SJSA1 (cell line): ENCODE results near the gene ABI3BP. TPM values are rescaled to one million over a fixed set of nuclear protein-coding genes. Genes with fewer than 3 reads are reported as not detected.

Experiments used
- DNase-seq, 2 experiments: peaks; one replicate each; pipeline ENCODE4 v3.0.0-alpha.2; 2015 to 2020; ENCODE audit warnings: low spot score in 2 of 2, low read depth in 1 of 2
- H3K27ac ChIP-seq: fragments of 250-450 bp; sonication (Bioruptor Pico); 2 replicates; pipeline ENCODE4 v1.5.1; 2020; ENCODE audit warnings: mild to moderate bottlenecking, moderate library complexity
- H3K27me3 ChIP-seq: fragments of 250-450 bp; sonication (Bioruptor Pico); replicated peaks from 2 replicates; pipeline ENCODE4 v1.5.1; 2020; ENCODE audit warnings: mild to moderate bottlenecking, moderate library complexity
- H3K36me3 ChIP-seq: fragments of 250-450 bp; sonication (Bioruptor Pico); 2 replicates; pipeline ENCODE4 v1.5.1; 2020; ENCODE audit warnings: mild to moderate bottlenecking
- H3K4me1 ChIP-seq: fragments of 250-450 bp; sonication (Bioruptor Pico); replicated peaks from 2 replicates; pipeline ENCODE4 v1.6.1; 2021; ENCODE audit warnings: mild to moderate bottlenecking
- H3K4me3 ChIP-seq: fragments of 250-450 bp; sonication (Bioruptor Pico); 2 replicates; pipeline ENCODE4 v1.5.1; 2020; ENCODE audit warnings: mild to moderate bottlenecking
- H3K9me3 ChIP-seq: fragments of 250-450 bp; sonication (Bioruptor Pico); replicated peaks from 2 replicates; pipeline ENCODE4 v1.5.1; 2020; ENCODE audit warnings: mild to moderate bottlenecking
- total RNA-seq: library from RNA; depleted of rRNA; stranded (reverse); fragments of >200 nt; shearing (Covaris generic); gene quantifications from 2 replicates; pipeline ENCODE4 v1.2.3, GENCODE V29; 2014

The ABI3BP gene
- total RNA-seq, 1 experiment from 2014 or later = 0.05 TPM

GRCh38 chr3:100912571-100912970 lies 80.7 kb downstream of the ABI3BP start:
- no peaks in the 10 kb centered on the region for H3K36me3 ChIP-seq
- H3K9me3 ChIP-seq = no peaks in the 10 kb centered on the region
- no peak for DNase-seq
- H3K27me3 ChIP-seq = no peaks in the 10 kb centered on the region
- H3K4me1 ChIP-seq = no peaks in the 10 kb centered on the region
- no peak overlapping the region for H3K4me3 ChIP-seq
- H3K27ac ChIP-seq = no peak overlapping the region

- Histone ChIP-seq H3K27me3 (no peaks in the 10 kb centered on the region), H3K4me1 (no peaks in the 10 kb centered on the region), H3K4me3 (no peak overlapping the region), H3K36me3 (no peaks in the 10 kb centered on the region), H3K27ac (no peak overlapping the region), H3K9me3 (no peaks in the 10 kb centered on the region)
- no peak for DNase-seq
These were observed 81.3 kb downstream of the ABI3BP start for GRCh38 chr3:100911956-100912355.

GRCh38 chr3:100910986-100911385 lies 82.2 kb downstream of the ABI3BP start:
- H3K9me3 ChIP-seq = no peaks in the 10 kb centered on the region
- no peaks in the 10 kb centered on the region for H3K36me3 ChIP-seq
- H3K4me3 ChIP-seq = no peak overlapping the region
- DNase-seq = no peak
- no peaks in the 10 kb centered on the region for H3K4me1 ChIP-seq
- no peak overlapping the region for H3K27ac ChIP-seq
- H3K27me3 ChIP-seq = no peaks in the 10 kb centered on the region

- Histone ChIP-seq H3K4me1 (no peaks in the 10 kb centered on the region), H3K27me3 (no peaks in the 10 kb centered on the region), H3K27ac (no peak overlapping the region), H3K9me3 (no peaks in the 10 kb centered on the region), H3K4me3 (no peak overlapping the region), H3K36me3 (no peaks in the 10 kb centered on the region)
- no peak for DNase-seq
These were observed 90.6 kb downstream of the ABI3BP start for GRCh38 chr3:100902572-100902971.

- no peaks in the 10 kb centered on the region for H3K36me3 ChIP-seq
- DNase-seq = no peak
- H3K27ac ChIP-seq = no peak overlapping the region
- no peaks in the 10 kb centered on the region for H3K9me3 ChIP-seq
- no peak overlapping the region for H3K4me3 ChIP-seq
- H3K27me3 ChIP-seq = no peaks in the 10 kb centered on the region
- no peaks in the 10 kb centered on the region for H3K4me1 ChIP-seq
These were observed 92.4 kb downstream of the ABI3BP start for GRCh38 chr3:100900671-100901335.

GRCh38 chr3:100899440-100900091 lies 93.7 kb downstream of the ABI3BP start:
- H3K36me3 ChIP-seq = no peaks in the 10 kb centered on the region
- H3K4me3 ChIP-seq = no peak overlapping the region
- no peaks in the 10 kb centered on the region for H3K4me1 ChIP-seq
- H3K27ac ChIP-seq = no peak overlapping the region
- no peaks in the 10 kb centered on the region for H3K27me3 ChIP-seq
- no peaks in the 10 kb centered on the region for H3K9me3 ChIP-seq
- no peak for DNase-seq

GRCh38 chr3:100898681-100899080 lies 94.5 kb downstream of the ABI3BP start:
- no peak overlapping the region for H3K4me3 ChIP-seq
- no peaks in the 10 kb centered on the region for H3K27me3 ChIP-seq
- no peak for DNase-seq
- no peaks in the 10 kb centered on the region for H3K9me3 ChIP-seq
- no peaks in the 10 kb centered on the region for H3K36me3 ChIP-seq
- H3K4me1 ChIP-seq = no peaks in the 10 kb centered on the region
- no peak overlapping the region for H3K27ac ChIP-seq

- Histone ChIP-seq H3K4me3 (no peak overlapping the region), H3K27me3 (no peaks in the 10 kb centered on the region)
- no peak for DNase-seq
These were observed 96.2 kb downstream of the ABI3BP start for GRCh38 chr3:100896994-100897393.

GRCh38 chr3:100893590-100893989 lies 99.6 kb downstream of the ABI3BP start:
- H3K9me3 ChIP-seq = no peaks in the 10 kb centered on the region
- no peak overlapping the region for H3K27ac ChIP-seq
- H3K27me3 ChIP-seq = no peaks in the 10 kb centered on the region
- H3K4me3 ChIP-seq = no peak overlapping the region
- H3K36me3 ChIP-seq = no peaks in the 10 kb centered on the region
- H3K4me1 ChIP-seq = no peaks in the 10 kb centered on the region
- DNase-seq = peak in 1 of 2 experiments; percentile 22

More at GRCh38 chr3:100896994-100897393, 96.2 kb downstream of the ABI3BP start:
- no peaks in the 10 kb centered on the region for H3K36me3 ChIP-seq
- H3K4me1 ChIP-seq = no peaks in the 10 kb centered on the region
- H3K9me3 ChIP-seq = no peaks in the 10 kb centered on the region
- H3K27ac ChIP-seq = no peak overlapping the region

- Histone ChIP-seq H3K4me3 (no peak overlapping the region), H3K27me3 (no peaks in the 10 kb centered on the region), H3K36me3 (no peaks in the 10 kb centered on the region), H3K9me3 (no peaks in the 10 kb centered on the region), H3K4me1 (no peaks in the 10 kb centered on the region), H3K27ac (no peak overlapping the region)
- no peak for DNase-seq
These were observed 100.1 kb downstream of the ABI3BP start for GRCh38 chr3:100893108-100893507.

GRCh38 chr3:100891827-100892226 lies 101.4 kb downstream of the ABI3BP start:
- no peak overlapping the region for H3K27ac ChIP-seq
- no peak overlapping the region for H3K4me3 ChIP-seq
- no peaks in the 10 kb centered on the region for H3K9me3 ChIP-seq
- no peaks in the 10 kb centered on the region for H3K27me3 ChIP-seq
- DNase-seq = no peak
- H3K36me3 ChIP-seq = no peaks in the 10 kb centered on the region
- H3K4me1 ChIP-seq = no peaks in the 10 kb centered on the region

- no peaks in the 10 kb centered on the region for H3K9me3 ChIP-seq
- DNase-seq = no peak
- H3K27ac ChIP-seq = no peak overlapping the region
- H3K4me1 ChIP-seq = no peaks in the 10 kb centered on the region
- H3K36me3 ChIP-seq = no peaks in the 10 kb centered on the region
- H3K27me3 ChIP-seq = 0 out of 2 replicates have a peak, but pooled peaks cover 3% of the 10 kb centered on the region
- H3K4me3 ChIP-seq = no peak overlapping the region
These were observed 102.2 kb downstream of the ABI3BP start for GRCh38 chr3:100891033-100891432.

- no peak for DNase-seq
- H3K9me3 ChIP-seq = no peaks in the 10 kb centered on the region
- no peak overlapping the region for H3K27ac ChIP-seq
- H3K36me3 ChIP-seq = no peaks in the 10 kb centered on the region
- H3K4me1 ChIP-seq = no peaks in the 10 kb centered on the region
- H3K27me3 ChIP-seq = peaks cover 7% of the 10 kb centered on the region; the same call in 1 of the 2 replicates
- no peak overlapping the region for H3K4me3 ChIP-seq
These were observed 104.3 kb downstream of the ABI3BP start for GRCh38 chr3:100888881-100889280.

GRCh38 chr3:100882571-100882984 lies 110.6 kb downstream of the ABI3BP start:
- no peak overlapping the region for H3K27ac ChIP-seq
- H3K4me3 ChIP-seq = no peak overlapping the region
- no peaks in the 10 kb centered on the region for H3K36me3 ChIP-seq
- no peak for DNase-seq
- peaks cover 7% of the 10 kb centered on the region; the same call in 1 of the 2 replicates for H3K27me3 ChIP-seq
- H3K4me1 ChIP-seq = no peaks in the 10 kb centered on the region
- H3K9me3 ChIP-seq = no peaks in the 10 kb centered on the region
